ENCODE measurements around the gene KDM1A.
"Not testable (repeated sequence)": the region's sequence is repeated elsewhere in the genome, so short reads cannot be mapped to it uniquely, and the experiment has no call there.

Gene KDM1A

GRCh38 chr1:23019094-23019862 lies at the start of gene KDM1A:
KDM1A (plus strand) TSS chr1:23019468; CDS start chr1:23019597, 129 bp downstream.
- DNase-seq = peak; percentile 97 to 99

GRCh38 chr1:22970096-22970495 lies 49.2 kb upstream of the KDM1A start:
- no peak for DNase-seq

- no peak for DNase-seq
These were observed 48.1 kb upstream of the KDM1A start for GRCh38 chr1:22971161-22971560.

- DNase-seq = peak in 1 of 2 experiments; percentile 19
These were observed 47.5 kb upstream of the KDM1A start for GRCh38 chr1:22971611-22972405.

GRCh38 chr1:22972760-22973159 lies 46.5 kb upstream of the KDM1A start, which contains the start of gene LACTBL1:
LACTBL1 (minus strand) TSS chr1:22972866; CDS start chr1:22972316, 550 bp downstream.
- DNase-seq = no peak

- DNase-seq = no peak
These were observed 43.6 kb upstream of the KDM1A start for GRCh38 chr1:22975694-22976093.

GRCh38 chr1:22976127-22976460 lies 43.2 kb upstream of the KDM1A start:
- no peak for DNase-seq

GRCh38 chr1:22976461-22977243 lies 42.6 kb upstream of the KDM1A start:
- peak; percentile 68 to 89 for DNase-seq

- DNase-seq = no peak
These were observed 41.0 kb upstream of the KDM1A start for GRCh38 chr1:22978299-22978698.

GRCh38 chr1:22980471-22980790 lies 38.8 kb upstream of the KDM1A start:
- not testable (repeated sequence) for DNase-seq

- DNase-seq = no peak
These were observed 35.3 kb upstream of the KDM1A start for GRCh38 chr1:22983944-22984343.

GRCh38 chr1:22992384-22992783 lies 26.9 kb upstream of the KDM1A start:
- not testable (repeated sequence) for DNase-seq

GRCh38 chr1:22993220-22993795 lies 26.0 kb upstream of the KDM1A start:
- DNase-seq = not testable (repeated sequence)

- DNase-seq = no peak
These were observed 23.5 kb upstream of the KDM1A start for GRCh38 chr1:22995774-22996173.

- not testable (repeated sequence) for DNase-seq
These were observed 21.7 kb upstream of the KDM1A start for GRCh38 chr1:22997528-22997927.

- DNase-seq = not testable (repeated sequence)
These were observed 19.1 kb upstream of the KDM1A start for GRCh38 chr1:23000133-23000532.

GRCh38 chr1:23002218-23002617 lies 17.1 kb upstream of the KDM1A start:
- not testable (repeated sequence) for DNase-seq

- DNase-seq = no peak
These were observed 15.2 kb upstream of the KDM1A start for GRCh38 chr1:23004112-23004511.

GRCh38 chr1:23004769-23005168 lies 14.5 kb upstream of the KDM1A start:
- not testable (repeated sequence) for DNase-seq

GRCh38 chr1:23007106-23007505 lies 12.2 kb upstream of the KDM1A start:
- no peak for DNase-seq

GRCh38 chr1:23008901-23009300 lies 10.4 kb upstream of the KDM1A start:
- no peak for DNase-seq

GRCh38 chr1:23010025-23010424 lies 9.2 kb upstream of the KDM1A start:
- DNase-seq = not testable (repeated sequence)

GRCh38 chr1:23013657-23014056 lies 5.6 kb upstream of the KDM1A start:
- peak; percentile 88 to 95 for DNase-seq
